Naive thymus-derived CD4-positive, alpha-beta T cell (primary cell): ENCODE measurements around the gene NKD1. TPM values are rescaled to one million over a fixed set of nuclear protein-coding genes. Genes with fewer than 3 reads are reported as not detected.

ENCODE experiments used
- ATAC-seq: fragments of 150-1000 bp; cut with Tn5 transposase; 2 replicates; pipeline ENCODE4 v1.10.0; 2021; ENCODE audit warnings: mild to moderate bottlenecking, moderate library complexity
- CTCF ChIA-PET: fragments of 350-600 bp; sonication (Branson Sonifier 250); formaldehyde crosslinking; loops from one replicate; lab custom pipeline; 2021; ENCODE audit warnings: antibody characterized with exemption; lab: Charles Lee
- POLR2A ChIA-PET: fragments of 350-600 bp; sonication (Branson Sonifier 250); formaldehyde crosslinking; loops from one replicate; lab custom pipeline; 2021; ENCODE audit warnings: antibody characterized with exemption, inconsistent platforms; lab: Charles Lee
- DNase-seq, 9 donors: peaks; one replicate each; pipeline versions ENCODE4 v3.0.0 to v3.0.0-alpha.2; 2020 to 2022; ENCODE audit warnings: mixed read lengths in 1 of 9
- H3K27ac ChIP-seq: one replicate; pipeline ENCODE4 v1.7.0; 2013; ENCODE audit warnings: mild to moderate bottlenecking, low read depth, low read length, moderate library complexity
- H3K27me3 ChIP-seq, 2 donors: one replicate each; pipeline ENCODE4 v1.7.0; 2013; ENCODE audit warnings: low read length in 2 of 2, mild to moderate bottlenecking in 2 of 2, moderate library complexity in 2 of 2; ENCODE audit not compliant: control insufficient read depth in 2 of 2, insufficient read depth in 2 of 2
- H3K36me3 ChIP-seq, 3 experiments: 1 replicate in 2 of 3; 2 replicates in 1 of 3; pipeline ENCODE4 v1.7.0; 2013; ENCODE audit warnings: low read length in 3 of 3, mild to moderate bottlenecking in 3 of 3, moderate library complexity in 1 of 3; ENCODE audit not compliant: insufficient read depth in 3 of 3, control insufficient read depth in 2 of 3
- H3K4me1 ChIP-seq, 2 donors: one replicate each; pipeline ENCODE4 v1.7.0; 2013; ENCODE audit warnings: low read length in 2 of 2, mild to moderate bottlenecking in 2 of 2, moderate library complexity in 1 of 2; ENCODE audit not compliant: control insufficient read depth in 2 of 2, insufficient read depth in 2 of 2
- H3K4me3 ChIP-seq: 2 replicates; pipeline ENCODE4 v1.7.0; 2013; ENCODE audit warnings: mild to moderate bottlenecking, low read length
- H3K9me3 ChIP-seq, 3 experiments: 1 replicate in 2 of 3; 2 replicates in 1 of 3; pipeline ENCODE4 v1.7.0; 2013; ENCODE audit warnings: low read length in 3 of 3; ENCODE audit not compliant: control insufficient read depth in 2 of 3
- H3K27ac Mint-ChIP-seq, 9 donors: one replicate each; pipeline ENCODE4 v1.8.0; 2020 to 2022; ENCODE audit warnings: mixed read lengths in 9 of 9, mild to moderate bottlenecking in 8 of 9, moderate library complexity in 5 of 9, inconsistent platforms in 2 of 9
- H3K27me3 Mint-ChIP-seq, 5 donors: one replicate each; pipeline ENCODE4 v1.8.0; 2021 to 2022; ENCODE audit warnings: mixed read lengths in 5 of 5, mild to moderate bottlenecking in 1 of 5
- H3K36me3 Mint-ChIP-seq, 5 donors: one replicate each; pipeline ENCODE4 v1.8.0; 2020 to 2022; ENCODE audit warnings: mixed read lengths in 5 of 5, mild to moderate bottlenecking in 3 of 5, inconsistent platforms in 1 of 5
- H3K4me1 Mint-ChIP-seq, 7 donors: one replicate each; pipeline ENCODE4 v1.8.0; 2020 to 2022; ENCODE audit warnings: mixed read lengths in 7 of 7, mild to moderate bottlenecking in 3 of 7, inconsistent platforms in 1 of 7
- H3K4me3 Mint-ChIP-seq, 10 donors: one replicate each; pipeline ENCODE4 v1.8.0; 2020 to 2022; ENCODE audit warnings: mild to moderate bottlenecking in 10 of 10, mixed read lengths in 10 of 10, moderate library complexity in 6 of 10, inconsistent platforms in 2 of 10
- H3K9me3 Mint-ChIP-seq, 11 donors: one replicate each; pipeline ENCODE4 v1.8.0; 2020 to 2022; ENCODE audit warnings: mixed read lengths in 11 of 11, mild to moderate bottlenecking in 4 of 11, inconsistent platforms in 1 of 11, moderate library complexity in 1 of 11
- intact Hi-C, 2 donors: fragments of 100-400 bp; cut with micrococcal nuclease; formaldehyde crosslinking; loops; one replicate each; pipeline ENCODE4 v1.15.1; 2023
- polyA plus RNA-seq, 2 donors: library from polyadenylated mRNA; unstranded; fragments of 300-500 nt; fragmentation: Illumina TruSeq; gene quantifications; one replicate each; pipeline ENCODE4 v1.2.3, GENCODE V29; 2021
- total RNA-seq, 6 experiments: library from RNA in 5 of 6; stranded (reverse) in 5 of 6; gene quantifications; 1 replicate in 5 of 6; 2 replicates in 1 of 6; pipeline ENCODE4 v1.2.3 and lab custom pipeline; 2021 to 2026

The NKD1 gene
- total and polyA plus RNA-seq, 7 experiments from 2014 or later: 0.36 to 7.9 (median 5.0) TPM

DNA sequence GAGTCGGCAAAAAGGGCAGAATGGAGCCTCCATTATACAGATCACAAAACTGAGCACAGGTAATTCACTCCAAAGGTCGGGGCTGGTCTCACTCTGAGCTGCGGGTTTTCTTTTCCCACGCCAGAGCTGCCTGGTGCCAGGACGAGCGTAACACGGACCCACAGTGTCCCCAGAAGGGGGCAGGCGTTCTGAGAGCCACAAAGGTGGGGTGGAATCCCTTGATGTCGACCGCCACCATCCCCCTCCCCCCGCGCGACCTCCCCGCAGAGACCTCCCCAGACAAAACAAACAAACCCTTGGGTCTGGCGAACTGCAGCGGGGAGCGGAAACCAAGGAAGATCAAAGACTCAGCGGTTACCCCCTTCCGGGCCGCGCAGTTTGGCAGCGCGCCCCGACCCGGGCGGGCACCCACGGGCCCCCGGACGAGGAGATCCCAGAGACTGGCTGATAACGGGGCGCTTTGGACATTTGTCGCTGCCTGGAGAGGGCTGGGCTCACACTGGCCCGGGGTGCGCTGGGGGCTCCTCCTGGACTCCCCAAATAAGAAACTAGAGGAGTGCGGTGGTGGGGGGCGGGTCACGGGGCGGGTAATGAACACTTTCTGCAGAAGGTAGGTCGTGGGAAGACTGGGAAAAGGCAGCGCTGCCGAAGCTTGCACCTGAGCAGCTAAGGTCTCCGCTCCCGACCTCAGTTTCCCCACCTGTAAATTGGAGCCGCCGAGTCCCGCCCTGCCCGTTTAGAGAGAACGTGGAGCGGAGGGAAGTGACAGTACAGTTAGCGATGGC, 664 bp upstream of the NKD1 start:
- H3K27me3 Mint-ChIP-seq: peaks cover 0 to 77% (median 0%) of the 10 kb centered on the region in 5 donors

GRCh38 chr16:50548909-50549560, 839 bp downstream of the NKD1 start:
- H3K27me3 Mint-ChIP-seq: peaks cover 0 to 74% (median 0%) of the 10 kb centered on the region in 5 donors
- peak overlapping the region; percentile 65 to 94 (median 85) for H3K4me3 Mint-ChIP-seq
- H3K36me3 Mint-ChIP-seq: peaks cover 4 to 19% (median 7%) of the 10 kb centered on the region in 5 donors
- peak overlapping the region in 7 of 9 donors; percentile 24 to 83 (median 56) for H3K27ac Mint-ChIP-seq
- peaks cover 0 to 4% (median 0%) of the 10 kb centered on the region in 3 experiments for H3K36me3 ChIP-seq
- peak overlapping the region; percentile 67 for H3K27ac ChIP-seq
- H3K4me1 ChIP-seq: peaks cover 9 to 26% of the 10 kb centered on the region in 2 donors
- POLR2A ChIA-PET: interaction anchor here (0.8 to 1.5 kb wide), 3 partner anchors 68 to 195 kb away, joined by 3 to 4 read pairs (median 4); no protein-coding TSS in a partner anchor
- CTCF ChIA-PET: no interaction called here
- no peaks in the 10 kb centered on the region for H3K9me3 ChIP-seq
- peak overlapping the region; percentile 55 for H3K4me3 ChIP-seq
- intact Hi-C loops: loop anchor here (1.0 to 5.0 kb wide), 13 partner anchors 38 to 1087 kb away; partner anchors contain the start of genes ADCY7 (in 2 of the 2), BRD7 (in 1 of the 2), CNEP1R1 (in 1 of the 2) and HEATR3 (in 1 of the 2)
- H3K27me3 ChIP-seq: no peaks in the 10 kb centered on the region
- H3K9me3 Mint-ChIP-seq: peaks cover 0 to 11% (median 2%) of the 10 kb centered on the region in 11 donors
- H3K4me1 Mint-ChIP-seq: peaks cover 14 to 67% (median 50%) of the 10 kb centered on the region in 7 donors
- ATAC-seq: no peak
- peak in 4 of 9 donors; percentile 7 to 13 (median 10) for DNase-seq

More for the DNA sequence above, 664 bp upstream of the NKD1 start:
- H3K9me3 Mint-ChIP-seq: peaks cover 0 to 20% (median 9%) of the 10 kb centered on the region in 11 donors
- H3K36me3 ChIP-seq: no peaks in the 10 kb centered on the region
- H3K27ac Mint-ChIP-seq: peak overlapping the region; percentile 72 to 97 (median 91)
- H3K4me1 ChIP-seq: peaks cover 9 to 26% of the 10 kb centered on the region in 2 donors
- no peaks in the 10 kb centered on the region for H3K27me3 ChIP-seq
- peak overlapping the region; percentile 72 for H3K27ac ChIP-seq
- intact Hi-C loops: loop anchor here (1.0 to 5.0 kb wide), 23 partner anchors 40 to 1085 kb away; partner anchors contain the start of genes ADCY7 (in 2 of the 2), CNEP1R1 (in 2 of the 2), BRD7 (in 1 of the 2) and HEATR3 (in 1 of the 2)
- DNase-seq (peak; percentile 67 to 89 (median 86)), ATAC-seq (peak; percentile 79)
- H3K9me3 ChIP-seq: peaks cover 0 to 8% (median 0%) of the 10 kb centered on the region in 3 experiments
- H3K4me3 ChIP-seq: peak overlapping the region; percentile 67
- peak overlapping the region; percentile 85 to 95 (median 88) for H3K4me3 Mint-ChIP-seq
- POLR2A ChIA-PET: interaction anchor here (0.7 to 1.3 kb wide), 4 partner anchors 11 to 274 kb away, joined by 3 to 4 read pairs (median 3); no protein-coding TSS in a partner anchor
- H3K36me3 Mint-ChIP-seq: peaks cover under 1 to 15% (median 9%) of the 10 kb centered on the region in 5 donors
- CTCF ChIA-PET: interaction anchor here (1.3 kb wide), 1 partner anchor 80 kb away, joined by 3 read pairs; no protein-coding TSS in a partner anchor
- peaks cover 14 to 56% (median 35%) of the 10 kb centered on the region in 7 donors for H3K4me1 Mint-ChIP-seq

DNA sequence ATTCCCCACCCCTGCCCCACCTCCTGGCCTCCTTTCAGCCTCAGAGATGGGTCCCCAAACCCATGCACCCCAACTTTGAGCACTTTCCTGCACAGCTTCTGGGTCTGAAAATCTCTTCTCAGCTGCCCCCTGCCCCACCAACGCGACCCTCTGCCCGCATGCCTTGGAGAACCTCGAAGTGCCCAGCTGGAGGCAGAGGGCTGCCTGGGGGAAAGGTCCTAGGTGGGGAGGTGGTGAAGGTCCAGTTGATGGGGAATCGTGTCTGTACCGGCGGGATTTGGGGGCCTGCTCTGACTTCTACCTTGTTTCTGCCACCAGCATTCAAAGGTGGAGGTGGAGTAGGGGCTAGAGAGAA, 1.3 kb downstream of the NKD1 start:
- Histone ChIP-seq H3K4me3 (peak overlapping the region; percentile 55), H3K9me3 (no peaks in the 10 kb centered on the region), H3K36me3 (peaks cover 0 to 5% (median 0%) of the 10 kb centered on the region in 3 experiments), H3K4me1 (peaks cover 9 to 26% of the 10 kb centered on the region in 2 donors), H3K27me3 (no peaks in the 10 kb centered on the region), H3K27ac (peak overlapping the region; percentile 12)
- H3K4me3 Mint-ChIP-seq: peak overlapping the region; percentile 60 to 94 (median 85)
- H3K9me3 Mint-ChIP-seq: peaks cover 0 to 6% (median 0%) of the 10 kb centered on the region in 11 donors
- peaks cover 0 to 18% (median 7%) of the 10 kb centered on the region in 5 donors for H3K36me3 Mint-ChIP-seq
- DNase-seq (peak in 2 of 9 donors; percentile 11 to 13), ATAC-seq (no peak)
- peaks cover 14 to 67% (median 52%) of the 10 kb centered on the region in 7 donors for H3K4me1 Mint-ChIP-seq
- intact Hi-C loops: loop anchor here (2.0 to 5.0 kb wide), 8 partner anchors 38 to 1087 kb away; partner anchors contain the start of genes ADCY7 (in 2 of the 2), BRD7 (in 1 of the 2), CNEP1R1 (in 1 of the 2) and SNX20 (in 1 of the 2)
- CTCF ChIA-PET: interaction anchor here (0.7 kb wide), 2 partner anchors 118 to 120 kb away, joined by 3 read pairs; no protein-coding TSS in a partner anchor
- peaks cover 0 to 71% (median 0%) of the 10 kb centered on the region in 5 donors for H3K27me3 Mint-ChIP-seq
- POLR2A ChIA-PET: interaction anchor here (0.6 to 1.5 kb wide), 6 partner anchors 31 to 195 kb away, joined by 3 to 4 read pairs (median 4); no protein-coding TSS in a partner anchor
- H3K27ac Mint-ChIP-seq: peak overlapping the region in 8 of 9 donors; percentile 43 to 95 (median 62)

GRCh38 chr16:50550035-50550434, 1.8 kb downstream of the NKD1 start:
- H3K36me3 ChIP-seq: peaks cover 0 to 10% (median 0%) of the 10 kb centered on the region in 3 experiments
- Mint-ChIP-seq H3K36me3 (peaks cover 0 to 22% (median 7%) of the 10 kb centered on the region in 5 donors), H3K27me3 (peaks cover 0 to 66% (median 0%) of the 10 kb centered on the region in 5 donors), H3K27ac (peak overlapping the region in 8 of 9 donors; percentile 43 to 95 (median 62)), H3K4me1 (peaks cover 14 to 63% (median 52%) of the 10 kb centered on the region in 7 donors), H3K9me3 (peaks cover 0 to 4% (median 0%) of the 10 kb centered on the region in 11 donors), H3K4me3 (peak overlapping the region; percentile 60 to 94 (median 85))
- intact Hi-C loops: no loop called here
- H3K4me3 ChIP-seq: peak overlapping the region; percentile 55
- H3K27ac ChIP-seq: no peak overlapping the region
- ATAC-seq (no peak), DNase-seq (peak in 7 of 9 donors; percentile 13 to 60 (median 43))
- H3K9me3 ChIP-seq: no peaks in the 10 kb centered on the region
- peaks cover 9 to 26% of the 10 kb centered on the region in 2 donors for H3K4me1 ChIP-seq
- ChIA-PET CTCF (interaction anchor here (0.7 kb wide), 2 partner anchors 117 to 119 kb away, joined by 3 read pairs; no protein-coding TSS in a partner anchor), POLR2A (interaction anchor here (0.6 to 1.6 kb wide), 9 partner anchors 23 to 195 kb away, joined by 3 to 4 read pairs (median 3); no protein-coding TSS in a partner anchor)
- H3K27me3 ChIP-seq: no peaks in the 10 kb centered on the region

GRCh38 chr16:50550866-50551641, 2.9 kb downstream of the NKD1 start:
- DNase-seq: no peak
- no peak for ATAC-seq
- H3K27me3 ChIP-seq: no peaks in the 10 kb centered on the region
- intact Hi-C loops: no loop called here
- Mint-ChIP-seq H3K27ac (peak overlapping the region in 2 of 9 donors; percentile 36 to 76), H3K9me3 (peaks cover 0 to 4% (median 0%) of the 10 kb centered on the region in 11 donors), H3K36me3 (peaks cover 0 to 28% (median 10%) of the 10 kb centered on the region in 5 donors), H3K4me3 (peak overlapping the region in 6 of 10 donors; percentile 65 to 94 (median 84)), H3K4me1 (peaks cover 14 to 57% (median 47%) of the 10 kb centered on the region in 7 donors), H3K27me3 (peaks cover 0 to 55% (median 0%) of the 10 kb centered on the region in 5 donors)
- no peak overlapping the region for H3K27ac ChIP-seq
- no peaks in the 10 kb centered on the region for H3K9me3 ChIP-seq
- H3K36me3 ChIP-seq: peaks cover 0 to 13% (median 0%) of the 10 kb centered on the region in 3 experiments
- ChIA-PET CTCF (interaction anchor here (0.8 kb wide), 1 partner anchor 117 kb away, joined by 3 read pairs; no protein-coding TSS in a partner anchor), POLR2A (interaction anchor here (0.7 to 1.6 kb wide), 2 partner anchors 22 to 138 kb away, joined by 3 to 4 read pairs; no protein-coding TSS in a partner anchor)
- H3K4me1 ChIP-seq: peaks cover 9 to 25% of the 10 kb centered on the region in 2 donors
- no peak overlapping the region for H3K4me3 ChIP-seq
